ENCODE data around the gene CES2.
"Not testable (repeated sequence)": the region's sequence is repeated elsewhere in the genome, so short reads cannot be mapped to it uniquely, and the experiment has no call there.

CES2 gene

DNA sequence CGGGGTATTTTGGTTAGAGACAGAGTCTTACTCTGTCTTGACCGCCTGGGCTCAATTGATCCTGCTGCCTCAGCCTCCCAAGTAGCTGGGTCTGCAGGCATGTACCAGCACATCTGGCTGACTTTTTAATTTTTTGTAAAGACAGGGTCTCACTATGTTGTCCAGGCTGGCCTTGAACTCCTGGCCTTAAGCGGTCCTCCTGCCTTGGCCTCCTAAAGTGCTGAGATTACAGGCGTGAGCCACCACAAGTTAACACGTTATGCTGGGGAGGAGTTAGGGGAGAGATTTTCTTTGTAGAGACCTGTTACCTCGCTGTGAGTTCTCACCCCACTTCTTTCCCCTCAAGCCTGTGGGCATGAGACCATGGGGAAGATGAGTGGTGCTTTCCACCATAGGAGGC, 51.2 kb downstream of the CES2 start:
- no peak for DNase-seq

GRCh38 chr16:66988197-66988788, 53.0 kb downstream of the CES2 start, which contains the start of gene CES4A:
TSS of gene CES4A (plus strand) at chr16:66988589. CDS start at chr16:66988773, 184 bp downstream.
- DNase-seq = no peak

DNA sequence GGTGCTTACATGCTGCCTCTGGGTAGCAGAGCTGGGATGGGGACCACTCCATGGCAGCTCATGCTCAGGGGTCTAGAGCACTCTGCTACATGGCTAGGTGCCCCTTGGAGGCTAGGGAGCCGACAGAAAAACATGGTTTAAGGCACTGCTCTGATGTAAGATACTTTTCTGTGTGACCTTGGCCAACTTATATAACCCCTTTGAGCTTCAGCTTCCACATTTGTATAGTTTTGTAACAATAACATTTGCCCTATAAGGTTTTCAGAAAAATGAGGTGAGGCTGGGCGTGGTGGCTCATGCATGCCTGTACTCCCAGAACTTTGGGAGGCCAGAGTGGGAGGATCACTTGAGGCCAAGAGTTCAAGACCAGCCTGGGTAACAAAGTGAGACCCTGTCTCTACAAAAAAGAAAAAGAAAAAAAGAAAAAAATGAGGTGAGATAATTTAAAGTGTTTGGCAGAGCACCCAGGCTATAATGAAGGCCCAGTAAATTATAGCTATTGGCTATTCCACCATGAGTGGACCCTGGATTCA, 56.3 kb downstream of the CES2 start:
- DNase-seq = no peak

DNA sequence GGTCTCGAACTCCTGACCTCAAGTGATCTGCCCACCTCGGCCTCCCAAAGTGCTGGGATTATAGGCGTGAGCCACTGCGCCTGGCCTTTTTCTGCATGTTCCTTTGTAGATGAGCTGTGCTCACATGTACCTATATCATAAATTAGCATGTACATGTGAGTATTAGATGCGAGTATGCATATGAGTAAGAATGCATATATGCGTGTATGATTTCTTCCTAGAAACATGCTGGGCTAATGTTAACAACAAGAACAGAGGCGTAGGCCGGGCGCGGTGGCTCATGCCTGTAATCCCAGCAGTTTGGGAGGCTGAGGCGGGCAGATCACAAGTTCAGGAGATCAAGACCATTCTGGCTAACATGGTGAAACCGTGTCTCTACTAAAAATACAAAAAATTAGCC, 58.2 kb downstream of the CES2 start:
- DNase-seq = not testable (repeated sequence)
